NCI-H1105 treated with DMSO at 0.1 percent for 48 hours (cell line): ENCODE results near the gene DSG1.
"Not testable (repeated sequence)": the region's sequence is repeated elsewhere in the genome, so short reads cannot be mapped to it uniquely, and the experiment has no call there.

Experiments used
- DNase-seq: peaks from one replicate; lab custom pipeline; 2025; lab: John Stamatoyannopoulos, UW

The DSG1 gene

DNA sequence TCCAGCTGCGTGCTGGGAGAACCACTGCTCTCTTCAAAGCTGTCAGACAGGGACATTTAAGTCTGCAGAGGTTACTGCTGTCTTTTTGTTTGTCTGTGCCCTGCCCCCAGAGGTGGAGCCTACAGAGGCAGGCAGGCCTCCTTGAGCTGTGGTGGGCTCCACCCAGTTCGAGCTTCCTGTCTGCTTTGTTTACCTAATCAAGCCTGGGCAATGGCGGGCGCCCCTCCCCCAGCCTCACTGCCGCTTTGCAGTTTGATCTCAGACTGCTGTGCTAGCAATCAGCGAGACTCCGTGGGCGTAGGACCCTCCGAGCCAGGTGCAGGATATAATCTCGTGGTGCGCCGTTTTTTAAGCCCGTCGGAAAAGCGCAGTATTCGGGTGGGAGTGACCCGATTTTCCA lies 35.4 kb downstream of the DSG1 start:
- DNase-seq: not testable (repeated sequence)

- DNase-seq: no peak
Measured at GRCh38 chr18:31354990-31355389, 37.0 kb downstream of the DSG1 start.

DNA sequence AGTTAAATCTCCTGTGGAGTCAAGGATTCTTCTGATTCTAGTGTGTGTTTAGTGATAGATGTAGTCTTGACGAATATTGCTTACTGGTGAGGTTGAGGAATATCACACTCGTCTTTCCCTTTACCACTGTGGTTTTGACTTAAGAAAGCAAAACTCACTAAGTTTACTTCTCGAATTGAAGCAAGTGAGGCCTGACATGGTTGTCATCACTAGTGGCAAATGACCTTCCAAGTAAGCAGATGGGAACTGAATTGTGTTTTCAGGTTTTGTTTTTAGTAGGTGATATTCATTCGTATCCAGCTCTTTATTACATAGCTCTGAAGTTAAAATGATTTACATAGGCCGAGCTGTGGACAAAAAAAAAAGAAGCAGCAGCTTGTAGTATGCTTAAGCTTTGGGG lies 38.1 kb downstream of the DSG1 start:
- no peak for DNase-seq

GRCh38 chr18:31364190-31364589 lies 46.2 kb downstream of the DSG1 start:
- no peak for DNase-seq

DNA sequence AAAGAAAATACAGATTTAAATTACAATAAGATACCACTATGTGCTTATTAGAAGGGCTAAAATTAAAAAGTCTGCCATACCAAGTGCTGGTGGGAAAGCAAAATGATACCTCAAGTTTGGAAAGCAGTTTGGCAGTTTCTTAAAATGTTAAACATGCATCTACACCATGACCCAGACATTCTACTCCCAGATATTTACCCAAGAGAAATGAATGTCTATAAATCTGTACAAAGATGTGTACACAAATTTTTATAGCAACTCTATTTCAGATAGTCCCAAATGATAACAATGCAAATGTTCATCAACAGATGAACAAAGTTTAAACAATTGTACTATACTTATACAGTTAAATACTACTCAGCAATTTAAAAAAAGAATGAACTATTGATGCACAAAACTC lies 51.5 kb downstream of the DSG1 start:
- DNase-seq: no peak

DNA sequence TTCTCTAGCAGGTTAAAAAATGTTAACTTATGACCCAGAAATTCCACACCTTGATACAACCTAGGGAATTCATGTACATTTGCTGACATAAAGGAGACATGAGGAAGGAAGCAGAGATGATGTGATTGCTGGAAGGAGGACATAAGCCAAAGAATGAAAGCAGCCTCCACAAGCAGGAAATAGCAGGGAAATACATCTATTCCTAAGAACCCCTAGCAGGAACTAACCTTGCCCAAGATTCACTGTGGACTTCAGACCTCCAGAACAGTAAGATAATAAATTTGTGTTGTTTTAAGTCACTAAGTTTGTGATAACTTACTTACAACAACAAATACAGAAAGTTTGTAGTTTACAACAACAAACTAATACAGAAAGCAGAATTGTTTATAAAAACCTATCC lies 54.0 kb downstream of the DSG1 start:
- DNase-seq: no peak

GRCh38 chr18:31373641-31374040 lies 55.7 kb downstream of the DSG1 start:
- no peak for DNase-seq

DNA sequence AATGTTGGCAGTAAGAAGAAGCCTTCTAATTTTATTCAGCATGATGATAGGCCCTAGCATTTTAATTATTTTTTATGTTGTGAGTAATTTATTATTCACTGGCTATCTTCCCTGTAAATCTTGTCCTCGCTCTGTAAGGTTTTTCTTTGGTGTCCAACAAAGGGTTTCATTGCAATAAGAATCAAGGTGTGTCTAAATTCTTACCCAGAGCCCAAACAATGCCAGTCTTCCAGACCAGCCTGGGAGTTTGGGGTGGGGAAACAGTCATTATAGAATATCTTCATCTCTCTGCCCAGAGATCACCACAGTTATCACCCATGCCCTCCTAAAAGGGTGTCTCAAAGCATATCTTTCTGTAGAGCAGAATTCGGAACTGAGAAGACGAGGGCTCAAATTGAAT lies 58.5 kb downstream of the DSG1 start, which contains the start of gene DSG4:
TSS of gene DSG4 (plus strand) at position 301 of the 400 bp plus-strand sequence. CDS start 135 bp downstream, outside the sequence.
- no peak for DNase-seq

- DNase-seq: no peak
Measured at GRCh38 chr18:31380912-31381311, 63.0 kb downstream of the DSG1 start.

- DNase-seq: no peak
Measured at GRCh38 chr18:31382107-31382506, 64.1 kb downstream of the DSG1 start.

DNA sequence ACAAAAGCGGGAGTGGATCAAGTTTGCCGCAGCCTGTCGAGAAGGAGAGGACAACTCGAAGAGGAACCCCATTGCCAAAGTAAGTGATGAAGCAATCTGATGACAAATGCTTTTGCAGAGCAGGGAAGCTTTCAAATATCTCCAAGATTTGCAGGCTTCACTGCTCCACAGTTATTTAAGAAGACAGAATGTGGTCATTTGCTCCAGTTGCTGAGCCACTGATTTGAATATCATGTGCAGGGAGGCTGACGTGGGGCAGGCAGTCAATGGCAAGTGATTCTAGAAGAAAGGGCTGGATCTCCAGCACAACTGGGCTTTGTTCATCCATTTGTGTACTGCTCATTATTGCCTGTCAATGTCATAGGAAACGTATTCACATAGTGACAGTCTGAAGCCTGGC lies 68.8 kb downstream of the DSG1 start:
- no peak for DNase-seq

- no peak for DNase-seq
Measured at GRCh38 chr18:31393286-31393685, 75.3 kb downstream of the DSG1 start.

DNA sequence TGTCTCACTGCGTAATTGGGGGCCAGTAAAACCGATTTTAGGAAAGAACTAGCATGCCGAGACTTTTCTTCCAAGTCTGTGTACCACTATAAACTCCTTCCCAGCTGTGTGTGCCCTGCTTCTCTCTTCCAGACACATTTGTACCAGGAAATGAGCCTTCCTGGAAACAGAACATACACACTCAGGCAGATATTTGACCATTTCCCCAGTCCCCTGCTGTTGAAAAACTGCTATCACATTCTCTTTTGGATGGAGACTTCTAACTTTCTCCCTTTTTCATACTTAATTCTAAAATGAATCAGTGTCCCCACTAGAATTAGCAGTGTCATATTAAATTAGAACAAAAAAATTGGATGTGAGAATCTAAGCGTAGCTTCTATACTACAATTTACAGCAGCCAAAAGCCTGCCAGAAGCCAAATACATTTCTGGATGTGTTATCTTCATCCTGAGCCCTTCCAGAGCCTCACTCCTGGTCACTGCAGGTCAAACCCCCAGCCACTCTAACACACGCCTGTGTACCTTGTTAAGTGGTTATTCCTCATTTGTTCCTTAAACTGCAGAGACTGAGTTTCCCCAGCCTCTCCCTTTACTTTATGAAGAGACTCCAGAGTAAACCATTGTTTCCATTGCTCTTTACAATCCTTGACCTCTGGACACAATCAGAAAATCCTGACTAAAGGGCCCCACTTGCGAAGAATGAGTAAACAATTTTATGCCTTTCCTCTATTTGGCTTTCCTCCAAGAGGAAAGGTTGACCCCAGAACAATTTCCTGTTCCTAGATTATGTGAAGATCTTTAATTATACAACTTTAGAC lies 79.0 kb downstream of the DSG1 start:
- no peak for DNase-seq

- no peak for DNase-seq
Measured at GRCh38 chr18:31398191-31398590, 80.2 kb downstream of the DSG1 start.

- no peak for DNase-seq
Measured at GRCh38 chr18:31399306-31400032, 81.5 kb downstream of the DSG1 start.

GRCh38 chr18:31401156-31402025 lies 83.4 kb downstream of the DSG1 start:
- DNase-seq: no peak

- no peak for DNase-seq
Measured at GRCh38 chr18:31402026-31402373, 84.0 kb downstream of the DSG1 start.

DNA sequence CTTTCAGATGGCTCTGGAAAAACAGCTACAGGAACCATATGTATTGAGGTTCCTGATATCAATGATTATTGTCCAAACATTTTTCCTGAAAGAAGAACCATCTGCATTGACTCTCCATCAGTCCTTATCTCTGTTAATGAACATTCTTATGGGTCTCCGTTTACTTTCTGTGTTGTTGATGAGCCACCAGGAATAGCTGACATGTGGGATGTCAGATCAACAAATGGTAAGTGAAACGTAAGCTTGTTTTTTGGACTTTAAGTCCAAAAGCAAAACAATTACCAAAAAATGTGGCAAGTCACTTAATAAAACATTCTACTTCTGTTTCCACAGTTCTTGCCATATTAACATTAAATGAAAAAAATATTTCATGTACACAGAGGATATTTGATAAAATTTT lies 85.4 kb downstream of the DSG1 start:
- no peak for DNase-seq
